Caco-2 (cell line): Measurements from ENCODE around the gene COL20A1. TPM values are rescaled to one million over a fixed set of nuclear protein-coding genes. Genes with fewer than 3 reads are reported as not detected.

Experiments
- BruUV-seq: library from RNA; stranded (reverse); fragments of 400-500 nt; replicated peaks from 2 replicates; lab custom pipeline; 2021; lab: Mats Ljungman, UMichigan
- CTCF ChIA-PET: fragments of 300-600 bp; sonication (Branson Sonifier 250); formaldehyde crosslinking; loops from one replicate; lab custom pipeline; 2022; ENCODE audit warnings: antibody characterized with exemption; lab: Charles Lee
- POLR2A ChIA-PET: fragments of 300-600 bp; sonication (Branson Sonifier 250); formaldehyde crosslinking; loops from one replicate; lab custom pipeline; 2022; ENCODE audit warnings: antibody characterized with exemption; lab: Charles Lee
- DNase-seq, 2 experiments: peaks; one replicate each; pipeline versions ENCODE4 v3.0.0 to v3.0.0-alpha.2; 2020 to 2022
- H3K27me3 ChIP-seq: replicated peaks from 2 replicates; pipeline ENCODE4 v1.6.0; 2011; ENCODE audit warnings: low read length; ENCODE audit not compliant: control insufficient read depth, insufficient read depth
- H3K36me3 ChIP-seq: 2 replicates; pipeline ENCODE4 v1.5.1; 2011; ENCODE audit warnings: low read length; ENCODE audit not compliant: control insufficient read depth, insufficient read depth
- H3K4me1 ChIP-seq: fragments of 250-450 bp; sonication (Bioruptor Pico); 2 replicates; pipeline ENCODE4 v1.5.1; 2020; ENCODE audit warnings: mild to moderate bottlenecking
- H3K4me3 ChIP-seq: 2 replicates; pipeline ENCODE4 v1.5.1; 2011; ENCODE audit warnings: low read depth, mild to moderate bottlenecking, control low read depth, low read length
- H3K9me3 ChIP-seq: fragments of 250-450 bp; sonication (Bioruptor Pico); 2 replicates; pipeline ENCODE4 v1.5.1; 2020; ENCODE audit warnings: mild to moderate bottlenecking, moderate library complexity
- H3K27ac Mint-ChIP-seq: one replicate; pipeline ENCODE4 v1.8.0; 2022; ENCODE audit warnings: mixed read lengths; ENCODE audit not compliant: unreplicated experiment
- H3K27me3 Mint-ChIP-seq: one replicate; pipeline ENCODE4 v1.8.0; 2022; ENCODE audit warnings: mixed read lengths; ENCODE audit not compliant: insufficient read depth, unreplicated experiment
- H3K36me3 Mint-ChIP-seq: one replicate; pipeline ENCODE4 v1.8.0; 2022; ENCODE audit warnings: mild to moderate bottlenecking, mixed read lengths; ENCODE audit not compliant: insufficient read depth, unreplicated experiment
- H3K4me1 Mint-ChIP-seq: one replicate; pipeline ENCODE4 v1.8.0; 2022; ENCODE audit warnings: low read depth, mixed read lengths; ENCODE audit not compliant: unreplicated experiment
- H3K4me3 Mint-ChIP-seq: one replicate; pipeline ENCODE4 v1.8.0; 2022; ENCODE audit warnings: mild to moderate bottlenecking, moderate library complexity, mixed read lengths; ENCODE audit not compliant: unreplicated experiment
- H3K9me3 Mint-ChIP-seq: one replicate; pipeline ENCODE4 v1.8.0; 2022; ENCODE audit warnings: mixed read lengths; ENCODE audit not compliant: unreplicated experiment
- intact Hi-C: fragments of 100-400 bp; cut with micrococcal nuclease; formaldehyde crosslinking; loops from one replicate; pipeline ENCODE4 v1.10.0; 2022; ENCODE audit not compliant: unreplicated experiment
- total RNA-seq: library from RNA; stranded (reverse); gene quantifications from 2 replicates; pipeline ENCODE4 v1.2.3, GENCODE V29; 2022
- TF ChIP-seq, protein P1 (sequence below), 2 experiments: fragments of 200-600 bp in 1 of 2; IDR thresholded peaks; 1 replicate in 1 of 2; 2 replicates in 1 of 2; pipeline versions ENCODE4 v1.5.1 to v1.8.0; 2011 to 2022; ENCODE audit warnings: antibody characterized with exemption in 1 of 2, control low read depth in 1 of 2, inconsistent platforms in 1 of 2, low read depth in 1 of 2, low read length in 1 of 2, mild to moderate bottlenecking in 1 of 2, moderate library complexity in 1 of 2; ENCODE audit not compliant: insufficient read depth in 1 of 2, severe bottlenecking in 1 of 2, unreplicated experiment in 1 of 2

The COL20A1 gene
- total RNA-seq, 1 experiment from 2014 or later = 0.27 TPM

DNA sequence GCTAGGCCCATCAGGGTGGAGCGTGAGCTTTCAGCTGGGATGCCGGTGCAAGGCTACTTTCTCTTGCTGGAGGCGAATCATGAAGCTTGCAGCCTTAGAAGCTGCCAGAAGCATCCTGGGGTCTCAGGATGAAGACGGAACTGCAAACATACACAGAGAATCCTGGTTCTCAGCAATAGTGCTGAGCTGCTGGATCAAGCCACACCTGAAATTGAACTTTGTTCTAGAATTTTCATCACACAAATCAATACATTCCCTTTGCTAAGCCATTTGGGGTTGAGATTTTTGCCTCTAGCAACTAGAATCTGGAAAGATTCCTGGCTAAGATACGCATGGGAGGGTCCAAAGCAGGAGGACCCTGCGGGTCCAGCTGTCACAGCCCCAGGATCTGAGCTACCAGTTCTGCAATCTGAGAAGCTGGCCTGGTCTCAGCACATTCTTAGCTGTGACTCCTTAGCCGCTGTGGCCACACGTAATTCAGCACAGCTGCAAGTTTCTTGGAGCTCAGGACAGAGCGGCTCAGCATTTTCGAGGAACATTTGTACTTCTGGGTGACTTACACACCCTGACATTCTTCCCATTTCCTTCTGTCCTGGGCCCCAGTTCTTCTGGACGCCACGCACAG, 27.0 kb upstream of the COL20A1 start:
- H3K4me1 ChIP-seq = peaks cover 46% of the 10 kb centered on the region
- no peaks in the 10 kb centered on the region for H3K9me3 ChIP-seq
- H3K4me1 Mint-ChIP-seq = peaks cover 48% of the 10 kb centered on the region
- intact Hi-C loops = no loop called here
- TF ChIP-seq, protein P1, sequence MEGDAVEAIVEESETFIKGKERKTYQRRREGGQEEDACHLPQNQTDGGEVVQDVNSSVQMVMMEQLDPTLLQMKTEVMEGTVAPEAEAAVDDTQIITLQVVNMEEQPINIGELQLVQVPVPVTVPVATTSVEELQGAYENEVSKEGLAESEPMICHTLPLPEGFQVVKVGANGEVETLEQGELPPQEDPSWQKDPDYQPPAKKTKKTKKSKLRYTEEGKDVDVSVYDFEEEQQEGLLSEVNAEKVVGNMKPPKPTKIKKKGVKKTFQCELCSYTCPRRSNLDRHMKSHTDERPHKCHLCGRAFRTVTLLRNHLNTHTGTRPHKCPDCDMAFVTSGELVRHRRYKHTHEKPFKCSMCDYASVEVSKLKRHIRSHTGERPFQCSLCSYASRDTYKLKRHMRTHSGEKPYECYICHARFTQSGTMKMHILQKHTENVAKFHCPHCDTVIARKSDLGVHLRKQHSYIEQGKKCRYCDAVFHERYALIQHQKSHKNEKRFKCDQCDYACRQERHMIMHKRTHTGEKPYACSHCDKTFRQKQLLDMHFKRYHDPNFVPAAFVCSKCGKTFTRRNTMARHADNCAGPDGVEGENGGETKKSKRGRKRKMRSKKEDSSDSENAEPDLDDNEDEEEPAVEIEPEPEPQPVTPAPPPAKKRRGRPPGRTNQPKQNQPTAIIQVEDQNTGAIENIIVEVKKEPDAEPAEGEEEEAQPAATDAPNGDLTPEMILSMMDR (IDR thresholded peaks at IDR 0.05; ENCODE audit: insufficient read depth in 1 of 2, low read depth in 1 of 2, low read length in 1 of 2, severe bottlenecking in 1 of 2, unreplicated experiment in 1 of 2) = no peak
- no peaks in the 10 kb centered on the region for H3K9me3 Mint-ChIP-seq
- no peaks in the 10 kb centered on the region for H3K27me3 Mint-ChIP-seq
- H3K27me3 ChIP-seq = no peaks in the 10 kb centered on the region
- POLR2A ChIA-PET = no interaction called here
- no peaks in the 10 kb centered on the region for H3K36me3 Mint-ChIP-seq
- H3K4me3 ChIP-seq = no peak overlapping the region
- H3K36me3 ChIP-seq = peaks cover 2% of the 10 kb centered on the region; the same call in 1 of the 2 replicates
- no peak overlapping the region for H3K27ac Mint-ChIP-seq
- no peak for DNase-seq
- no peak overlapping the region for H3K4me3 Mint-ChIP-seq
- CTCF ChIA-PET = interaction anchor here (0.9 to 1.6 kb wide), 2 partner anchors 27 to 43 kb away, joined by 4 to 6 read pairs; no protein-coding TSS in a partner anchor
- no TSS peak for BruUV-seq

DNA sequence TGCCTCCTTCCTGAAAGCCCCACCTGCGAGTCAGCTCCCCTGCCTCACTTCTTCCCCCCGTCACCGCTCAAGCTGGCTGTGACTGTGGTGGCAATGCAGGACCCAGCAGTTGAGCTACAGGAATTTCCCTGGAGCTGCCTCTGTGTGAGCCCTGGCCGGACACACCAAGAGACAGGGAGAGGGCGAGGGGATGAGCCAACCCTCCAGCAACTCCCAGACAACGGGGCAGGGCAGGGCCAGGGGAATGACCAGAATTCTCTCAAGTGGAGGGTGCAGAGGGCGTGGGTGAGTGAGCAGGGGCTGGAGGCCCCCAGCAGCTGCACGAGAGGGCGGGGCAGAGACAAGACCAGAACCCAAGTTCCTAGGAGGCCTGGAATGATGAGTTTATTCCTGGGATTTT, 25.3 kb upstream of the COL20A1 start:
- Histone ChIP-seq H3K4me3 (no peak overlapping the region), H3K27me3 (no peaks in the 10 kb centered on the region), H3K4me1 (peaks cover 33% of the 10 kb centered on the region), H3K36me3 (peaks cover 2% of the 10 kb centered on the region; the same call in 1 of the 2 replicates), H3K9me3 (no peaks in the 10 kb centered on the region)
- ChIA-PET POLR2A (no interaction called here), CTCF (no interaction called here)
- Mint-ChIP-seq H3K27me3 (no peaks in the 10 kb centered on the region), H3K27ac (peak overlapping the region; percentile 36), H3K4me1 (peaks cover 39% of the 10 kb centered on the region), H3K36me3 (no peaks in the 10 kb centered on the region), H3K4me3 (no peak overlapping the region), H3K9me3 (no peaks in the 10 kb centered on the region)
- no TSS peak for BruUV-seq
- DNase-seq = peak; percentile 58 to 80
- TF ChIP-seq, protein P1 (IDR thresholded peaks at IDR 0.05; ENCODE audit: insufficient read depth in 1 of 2, low read depth in 1 of 2, low read length in 1 of 2, severe bottlenecking in 1 of 2, unreplicated experiment in 1 of 2) = no peak
- intact Hi-C loops = no loop called here

DNA sequence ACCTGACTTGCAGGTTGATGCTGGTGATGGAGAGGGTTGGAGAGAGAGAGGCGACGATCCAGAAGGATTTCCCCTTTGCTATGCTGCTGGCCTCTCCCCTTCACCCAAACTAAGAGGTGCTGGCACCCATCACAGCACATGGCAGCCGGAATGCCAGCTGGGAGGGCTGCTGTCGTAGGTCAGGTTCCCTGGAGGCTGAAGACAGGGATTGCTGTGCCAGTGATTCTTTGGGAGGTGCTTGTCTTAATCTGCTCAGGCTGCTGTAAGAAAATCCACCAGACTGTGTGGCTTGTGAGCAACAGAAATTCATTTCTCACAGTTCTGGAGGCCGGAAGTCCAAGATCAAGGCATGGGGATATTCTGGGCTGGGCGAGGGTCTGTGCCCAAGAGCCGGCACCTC, 24.7 kb upstream of the COL20A1 start:
- intact Hi-C loops = no loop called here
- ChIA-PET POLR2A (no interaction called here), CTCF (interaction anchor here (0.9 to 1.3 kb wide), 2 partner anchors 34 to 45 kb away, joined by 3 to 6 read pairs; no protein-coding TSS in a partner anchor)
- Mint-ChIP-seq H3K27me3 (no peaks in the 10 kb centered on the region), H3K4me1 (peaks cover 33% of the 10 kb centered on the region), H3K4me3 (no peak overlapping the region), H3K9me3 (no peaks in the 10 kb centered on the region), H3K27ac (peak overlapping the region; percentile 36), H3K36me3 (peaks cover 4% of the 10 kb centered on the region)
- TF ChIP-seq, protein P1 (IDR thresholded peaks at IDR 0.05; ENCODE audit: insufficient read depth in 1 of 2, low read depth in 1 of 2, low read length in 1 of 2, severe bottlenecking in 1 of 2, unreplicated experiment in 1 of 2) = no peak
- Histone ChIP-seq H3K4me3 (no peak overlapping the region), H3K9me3 (no peaks in the 10 kb centered on the region), H3K4me1 (peaks cover 28% of the 10 kb centered on the region), H3K36me3 (peaks cover 2% of the 10 kb centered on the region; the same call in 1 of the 2 replicates), H3K27me3 (no peaks in the 10 kb centered on the region)
- no TSS peak for BruUV-seq
- no peak for DNase-seq
